H9 (cell line): ENCODE data around the gene LRRFIP1. TPM values are rescaled to one million over a fixed set of nuclear protein-coding genes. Genes with fewer than 3 reads are reported as not detected.

Experiments
- DNase-seq: peaks from one replicate; pipeline ENCODE4 v3.0.0-alpha.2; 2017
- H2AFZ ChIP-seq: one replicate; pipeline ENCODE4 v1.6.1; 2013; ENCODE audit warnings: mild to moderate bottlenecking, low read length, control low read depth, moderate library complexity
- H2AK5ac ChIP-seq: 2 replicates; pipeline ENCODE4 v1.6.1; 2013; ENCODE audit warnings: low read length, control low read depth, mixed read lengths; ENCODE audit not compliant: insufficient read length
- H2BK120ac ChIP-seq: one replicate; pipeline ENCODE4 v1.6.1; 2013; ENCODE audit warnings: low read depth, mild to moderate bottlenecking, low read length, control low read depth, inconsistent platforms; ENCODE audit not compliant: poor library complexity, severe bottlenecking
- H2BK12ac ChIP-seq: 2 replicates; pipeline ENCODE4 v1.6.1; 2013; ENCODE audit warnings: low read length, control low read depth, mixed read lengths, low read depth; ENCODE audit not compliant: insufficient read length
- H2BK15ac ChIP-seq: 2 replicates; pipeline ENCODE4 v1.6.1; 2013; ENCODE audit warnings: low read depth, low read length, control low read depth
- H2BK20ac ChIP-seq: one replicate; pipeline ENCODE4 v1.6.1; 2013; ENCODE audit warnings: low read depth, mild to moderate bottlenecking, low read length, control low read depth, inconsistent platforms; ENCODE audit not compliant: poor library complexity, severe bottlenecking
- H2BK5ac ChIP-seq: 2 replicates; pipeline ENCODE4 v1.6.1; 2013; ENCODE audit warnings: low read length, control low read depth, mixed read lengths; ENCODE audit not compliant: insufficient read length
- H3K14ac ChIP-seq: 2 replicates; pipeline ENCODE4 v1.6.1; 2013; ENCODE audit warnings: low read length, control low read depth; ENCODE audit not compliant: insufficient read depth
- H3K18ac ChIP-seq: 2 replicates; pipeline ENCODE4 v1.6.1; 2013; ENCODE audit warnings: low read depth, mild to moderate bottlenecking, mixed read lengths, low read length, control low read depth; ENCODE audit not compliant: insufficient read length
- H3K23ac ChIP-seq: 2 replicates; pipeline ENCODE4 v1.6.1; 2013; ENCODE audit warnings: low read length, control low read depth, mixed read lengths, low read depth; ENCODE audit not compliant: insufficient read length
- H3K23me2 ChIP-seq: 2 replicates; pipeline ENCODE4 v1.6.1; 2013; ENCODE audit warnings: low read depth, mild to moderate bottlenecking, mixed read lengths, low read length, control low read depth; ENCODE audit not compliant: insufficient read length, poor library complexity, severe bottlenecking
- H3K27ac ChIP-seq: 2 replicates; pipeline ENCODE4 v1.5.1; 2013; ENCODE audit warnings: low read length, control low read depth, mixed read lengths, low read depth; ENCODE audit not compliant: insufficient read length
- H3K27me3 ChIP-seq: 2 replicates; pipeline ENCODE4 v1.6.1; 2013; ENCODE audit warnings: low read length, control low read depth, inconsistent platforms; ENCODE audit not compliant: insufficient read depth
- H3K4ac ChIP-seq: 2 replicates; pipeline ENCODE4 v1.6.1; 2013; ENCODE audit warnings: low read depth, mild to moderate bottlenecking, control low read depth, inconsistent platforms, low read length, moderate library complexity
- H3K4me1 ChIP-seq: 2 replicates; pipeline ENCODE4 v1.6.1; 2013; ENCODE audit warnings: low read length, control low read depth, inconsistent platforms; ENCODE audit not compliant: insufficient read depth
- H3K4me2 ChIP-seq: 2 replicates; pipeline ENCODE4 v1.6.1; 2013; ENCODE audit warnings: low read length, control low read depth, mixed read lengths; ENCODE audit not compliant: insufficient read length, insufficient read depth
- H3K56ac ChIP-seq: 2 replicates; pipeline ENCODE4 v1.6.1; 2013; ENCODE audit warnings: low read depth, mild to moderate bottlenecking, mixed read lengths, low read length, control low read depth; ENCODE audit not compliant: insufficient read length
- H3K79me1 ChIP-seq: 2 replicates; pipeline ENCODE4 v1.6.1; 2013; ENCODE audit warnings: low read depth, mild to moderate bottlenecking, moderate library complexity, low read length, control low read depth, inconsistent platforms; ENCODE audit not compliant: insufficient read depth, poor library complexity, severe bottlenecking
- H3K79me2 ChIP-seq: 2 replicates; pipeline ENCODE4 v1.6.1; 2013; ENCODE audit warnings: low read length, control low read depth, inconsistent platforms; ENCODE audit not compliant: insufficient read depth
- H3K9ac ChIP-seq: 2 replicates; pipeline ENCODE4 v1.6.1; 2013; ENCODE audit warnings: low read length, control low read depth, mixed read lengths; ENCODE audit not compliant: insufficient read length; ENCODE audit errors: extremely low read depth
- H3K9me3 ChIP-seq: one replicate; pipeline ENCODE4 v1.6.1; 2013; ENCODE audit warnings: low read depth, low read length, inconsistent platforms; ENCODE audit not compliant: control insufficient read depth
- H3T11ph ChIP-seq: one replicate; pipeline ENCODE4 v1.6.1; 2013; ENCODE audit warnings: mild to moderate bottlenecking, low read length, control low read depth, inconsistent platforms
- H4K20me1 ChIP-seq: one replicate; pipeline ENCODE4 v1.6.1; 2013; ENCODE audit not compliant: control insufficient read depth, insufficient read length, insufficient read depth
- H4K5ac ChIP-seq: 2 replicates; pipeline ENCODE4 v1.6.1; 2013; ENCODE audit warnings: low read depth, mild to moderate bottlenecking, mixed read lengths, low read length, control low read depth; ENCODE audit not compliant: insufficient read length
- H4K8ac ChIP-seq: replicated peaks from 2 replicates; pipeline ENCODE4 v1.6.1; 2013; ENCODE audit warnings: low read length, control low read depth, mixed read lengths, low read depth; ENCODE audit not compliant: insufficient read length
- H4K91ac ChIP-seq: 2 replicates; pipeline ENCODE4 v1.6.1; 2013; ENCODE audit warnings: low read depth, mild to moderate bottlenecking, moderate library complexity, mixed read lengths, low read length, control low read depth; ENCODE audit not compliant: insufficient read length
- H3K27ac Mint-ChIP-seq, 3 experiments: 2 replicates in 2 of 3; 3 replicates in 1 of 3; pipeline ENCODE4 v1.8.0; 2020 to 2021; ENCODE audit warnings: mixed read lengths in 3 of 3, mild to moderate bottlenecking in 1 of 3, moderate library complexity in 1 of 3
- H3K27me3 Mint-ChIP-seq: 2 replicates; pipeline ENCODE4 v1.8.0; 2021; ENCODE audit warnings: low read depth, mild to moderate bottlenecking, moderate library complexity, mixed read lengths
- H3K36me3 Mint-ChIP-seq, 3 experiments: 2 replicates in 2 of 3; 3 replicates in 1 of 3; pipeline ENCODE4 v1.8.0; 2020 to 2021; ENCODE audit warnings: low read depth in 3 of 3, mixed read lengths in 3 of 3; ENCODE audit not compliant: insufficient read depth in 1 of 3
- H3K4me1 Mint-ChIP-seq, 2 experiments: 2 replicates each; pipeline ENCODE4 v1.8.0; 2020; ENCODE audit warnings: mixed read lengths in 2 of 2
- H3K4me3 Mint-ChIP-seq, 2 experiments: 2 replicates in 1 of 2; 3 replicates in 1 of 2; pipeline ENCODE4 v1.8.0; 2020 to 2021; ENCODE audit warnings: mild to moderate bottlenecking in 2 of 2, mixed read lengths in 2 of 2, moderate library complexity in 1 of 2
- H3K9me3 Mint-ChIP-seq, 2 experiments: 2 replicates in 1 of 2; 3 replicates in 1 of 2; pipeline ENCODE4 v1.8.0; 2020; ENCODE audit warnings: mild to moderate bottlenecking in 2 of 2, mixed read lengths in 2 of 2, moderate library complexity in 1 of 2
- CTCF ChIP-seq: fragments of 200-600 bp; sonication (generic); conservative IDR thresholded peaks from 3 replicates; pipeline ENCODE4 v1.8.0; 2021; ENCODE audit warnings: antibody characterized with exemption, mild to moderate bottlenecking
- WGBS: extraction: QIAGEN DNeasy Blood & Tissue Kit; methylation state at CpG from one replicate; pipeline ENCODE4 v1.1.7; 2013; ENCODE audit warnings: missing lambda C conversion rate, low lambda C conversion rate, mixed read lengths; ENCODE audit not compliant: insufficient read length; ENCODE audit errors: extremely low coverage; 5-methylcytosine and 5-hydroxymethylcytosine counted together
- total RNA-seq: library from RNA; stranded (reverse); gene quantifications from 2 replicates; pipeline ENCODE4 v1.2.1, GENCODE V29; 2021

Gene LRRFIP1
- total RNA-seq, 1 experiment from 2014 or later: 38.5 TPM

DNA sequence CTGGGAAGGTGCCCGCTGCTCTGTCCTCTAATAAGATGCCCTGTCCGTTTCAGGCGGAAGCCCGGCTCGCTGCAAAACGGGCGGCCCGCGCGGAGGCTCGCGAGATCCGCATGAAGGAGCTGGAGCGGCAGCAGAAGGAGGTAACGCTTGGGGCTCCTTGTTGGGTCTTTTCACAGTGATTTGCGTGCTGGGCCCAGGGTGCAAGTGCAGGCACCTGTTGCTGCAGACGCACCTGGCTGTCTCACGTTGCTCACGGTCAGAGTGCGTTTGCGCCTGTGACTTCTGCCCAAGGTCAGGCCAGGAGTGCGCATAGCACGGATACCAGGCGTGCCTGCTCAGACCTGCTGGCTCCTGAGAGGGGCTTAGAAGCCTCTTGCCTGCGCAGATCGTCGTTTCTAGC, 81.1 kb downstream of the LRRFIP1 start:
- H2BK15ac ChIP-seq: no peak overlapping the region
- peaks cover 11% of the 10 kb centered on the region; the same call in 1 of the 2 replicates for H3K79me2 ChIP-seq
- no peak overlapping the region for H3K9ac ChIP-seq
- H2AFZ ChIP-seq: no peak overlapping the region
- peaks cover 6% of the 10 kb centered on the region; the same call in 1 of the 2 replicates for H3K4me1 ChIP-seq
- no peak overlapping the region for H3K56ac ChIP-seq
- no peak overlapping the region; the same call in 1 of the 2 replicates for H3K14ac ChIP-seq
- no peaks in the 10 kb centered on the region for H3K27me3 Mint-ChIP-seq
- H3K36me3 Mint-ChIP-seq: peaks cover 5 to 21% (median 5%) of the 10 kb centered on the region in 3 experiments; a peak in 6 of 7 replicates
- no peak overlapping the region for H3K4ac ChIP-seq
- H3K4me3 Mint-ChIP-seq: no peak overlapping the region
- H4K20me1 ChIP-seq: no peaks in the 10 kb centered on the region
- no CpG with 5 or more reads among the region's 27 CpGs for WGBS
- no peak overlapping the region for H3T11ph ChIP-seq
- H3K79me1 ChIP-seq: peaks cover 3% of the 10 kb centered on the region
- no peak overlapping the region for H2BK5ac ChIP-seq
- H3K4me2 ChIP-seq: no peak overlapping the region
- no peak overlapping the region for H2AK5ac ChIP-seq
- no peak overlapping the region for H4K91ac ChIP-seq
- H3K27me3 ChIP-seq: no peaks in the 10 kb centered on the region
- no peaks in the 10 kb centered on the region; a peak in 1 of 5 replicates for H3K9me3 Mint-ChIP-seq
- no peak overlapping the region for H2BK12ac ChIP-seq
- no peak for TF ChIP-seq CTCF
- H3K23me2 ChIP-seq: no peaks in the 10 kb centered on the region
- no peak for DNase-seq
- H3K27ac Mint-ChIP-seq: peak overlapping the region in 2 of 3 experiments; percentile 20 to 63; a peak in 2 of 7 replicates
- no peak overlapping the region for H4K8ac ChIP-seq
- H3K9me3 ChIP-seq: no peaks in the 10 kb centered on the region
- H3K27ac ChIP-seq: no peak overlapping the region
- H3K18ac ChIP-seq: no peak overlapping the region
- H2BK20ac ChIP-seq: no peak overlapping the region
- peaks cover 18 to 30% of the 10 kb centered on the region in 2 experiments for H3K4me1 Mint-ChIP-seq
- H4K5ac ChIP-seq: no peak overlapping the region
- H2BK120ac ChIP-seq: no peak overlapping the region
- no peak overlapping the region for H3K23ac ChIP-seq
